Fibroblast of lung (primary cell): ENCODE data around the gene CIPC.
A peak's percentile ranks its signal among the peaks of the same experiment; 100 is the strongest.

Experiments
- EZH2 ChIP-seq: IDR thresholded peaks from 2 replicates; pipeline ENCODE4 v1.5.1; 2012; ENCODE audit warnings: low read length, control low read depth, mild to moderate bottlenecking; ENCODE audit errors: missing control alignments
- TF ChIP-seq, protein P1 (sequence below), 2 donors: IDR thresholded peaks in 1 of 2; conservative IDR thresholded peaks in 1 of 2; 1 replicate in 1 of 2; 2 replicates in 1 of 2; pipeline ENCODE4 v1.5.1; 2011 to 2012; ENCODE audit warnings: low read length in 2 of 2, control low read depth in 1 of 2, inconsistent platforms in 1 of 2, low read depth in 1 of 2, mild to moderate bottlenecking in 1 of 2

DNA sequence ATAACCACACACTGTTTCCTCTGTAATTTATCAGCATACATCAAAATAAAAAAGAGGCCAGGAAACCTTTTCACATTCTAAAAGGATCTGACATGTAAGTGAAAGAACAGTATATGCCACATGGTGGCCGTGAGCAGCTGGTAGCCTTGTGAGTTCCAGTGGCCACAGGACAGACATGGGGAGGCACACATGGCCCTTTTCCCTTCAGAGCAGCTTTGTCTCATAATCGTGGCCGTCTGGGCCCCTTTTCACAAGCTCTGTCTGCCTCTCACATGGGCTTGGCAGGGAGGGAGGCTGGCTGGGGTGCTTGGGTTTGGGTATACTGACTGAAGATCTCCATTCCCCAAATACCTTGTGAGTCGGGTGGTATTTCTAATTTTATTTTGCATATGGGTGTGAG lies 45.0 kb downstream of the CIPC start:
- TF ChIP-seq, protein P1, sequence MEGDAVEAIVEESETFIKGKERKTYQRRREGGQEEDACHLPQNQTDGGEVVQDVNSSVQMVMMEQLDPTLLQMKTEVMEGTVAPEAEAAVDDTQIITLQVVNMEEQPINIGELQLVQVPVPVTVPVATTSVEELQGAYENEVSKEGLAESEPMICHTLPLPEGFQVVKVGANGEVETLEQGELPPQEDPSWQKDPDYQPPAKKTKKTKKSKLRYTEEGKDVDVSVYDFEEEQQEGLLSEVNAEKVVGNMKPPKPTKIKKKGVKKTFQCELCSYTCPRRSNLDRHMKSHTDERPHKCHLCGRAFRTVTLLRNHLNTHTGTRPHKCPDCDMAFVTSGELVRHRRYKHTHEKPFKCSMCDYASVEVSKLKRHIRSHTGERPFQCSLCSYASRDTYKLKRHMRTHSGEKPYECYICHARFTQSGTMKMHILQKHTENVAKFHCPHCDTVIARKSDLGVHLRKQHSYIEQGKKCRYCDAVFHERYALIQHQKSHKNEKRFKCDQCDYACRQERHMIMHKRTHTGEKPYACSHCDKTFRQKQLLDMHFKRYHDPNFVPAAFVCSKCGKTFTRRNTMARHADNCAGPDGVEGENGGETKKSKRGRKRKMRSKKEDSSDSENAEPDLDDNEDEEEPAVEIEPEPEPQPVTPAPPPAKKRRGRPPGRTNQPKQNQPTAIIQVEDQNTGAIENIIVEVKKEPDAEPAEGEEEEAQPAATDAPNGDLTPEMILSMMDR (conservative IDR thresholded peaks at IDR 0.05 in 1 of 2, IDR thresholded peaks at IDR 0.05 in 1 of 2; ENCODE audit: low read depth in 1 of 2, low read length in 2 of 2): no peak
- peak; percentile 55 for TF ChIP-seq EZH2
